ENCODE data around the gene KRTAP10-4. TPM values are rescaled to one million over a fixed set of nuclear protein-coding genes. Genes with fewer than 3 reads are reported as not detected.

KRTAP10-4 gene
- total and polyA plus RNA-seq, 12 donors = not detected

DNA sequence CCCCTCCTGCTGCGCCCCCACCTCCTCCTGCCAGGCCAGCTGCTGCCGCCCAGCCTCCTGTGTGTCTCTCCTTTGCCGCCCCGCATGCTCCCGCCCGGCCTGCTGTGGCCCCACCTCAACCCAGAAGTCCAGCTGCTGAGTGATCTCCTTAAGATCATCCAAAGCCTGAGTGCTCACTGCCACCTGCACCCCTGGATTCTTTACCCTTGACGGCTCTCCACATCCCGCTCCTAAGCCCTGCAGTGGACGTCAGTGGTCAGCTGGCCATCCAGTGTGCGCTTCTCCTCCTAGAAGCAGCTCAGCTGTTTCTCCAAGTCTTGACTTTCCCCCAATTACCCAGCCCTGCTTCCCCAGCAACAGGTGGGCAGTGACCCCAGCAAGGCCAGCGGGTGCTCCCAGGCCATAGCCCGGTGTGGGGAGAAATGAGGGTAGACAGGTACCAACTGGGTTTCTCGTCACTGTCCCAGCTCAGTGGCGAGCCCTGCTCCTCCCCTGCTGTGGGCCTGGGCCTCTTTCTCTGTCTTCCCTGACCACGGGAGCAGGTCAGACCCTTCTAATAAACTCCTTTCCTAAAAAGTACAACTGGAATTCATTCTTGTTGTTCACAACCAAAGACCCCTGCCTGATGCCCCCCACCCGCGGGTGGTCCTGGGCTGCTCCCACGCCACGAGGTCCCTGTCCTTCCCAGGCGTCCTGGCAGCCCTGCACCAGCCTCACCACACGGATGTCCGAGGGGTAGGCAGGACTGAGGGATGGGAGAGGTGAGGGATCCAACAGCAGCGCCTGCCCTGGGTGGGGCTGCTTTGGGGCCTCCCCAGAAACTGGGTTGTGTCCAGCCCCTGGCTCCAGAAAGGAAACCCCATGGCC is 28.3 kb downstream of the KRTAP10-4 start:
- no peak overlapping the region for H3K27ac ChIP-seq
- 68 to 77% (median 73%) methylated on average over 14 to 23 of the region's 23 CpGs for WGBS, 4 donors
- H3K27me3 ChIP-seq = peaks cover 8% of the 10 kb centered on the region

DNA sequence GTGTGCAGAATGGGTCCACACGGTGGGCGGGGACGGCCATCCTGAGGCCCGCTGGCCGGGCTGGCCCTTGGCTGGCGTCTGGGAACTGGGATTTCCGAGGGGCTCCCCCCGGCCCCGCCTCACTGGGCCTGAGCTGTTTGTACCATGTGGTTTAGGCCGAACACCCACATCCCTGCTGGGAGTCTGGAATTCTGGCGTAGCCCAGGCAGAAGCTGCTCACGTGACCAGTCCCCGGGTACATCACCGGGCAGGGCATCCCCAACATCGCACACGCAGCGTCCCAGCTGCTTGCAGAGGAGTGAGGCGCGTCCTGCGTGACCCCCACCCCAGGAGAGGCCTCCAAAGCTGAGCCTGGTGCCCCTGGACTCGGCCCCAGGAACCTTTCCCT is 28.9 kb downstream of the KRTAP10-4 start:
- TF ChIP-seq POLR2A (IDR thresholded peaks at IDR 0.05) = no peak
- TF ChIP-seq, protein P1, sequence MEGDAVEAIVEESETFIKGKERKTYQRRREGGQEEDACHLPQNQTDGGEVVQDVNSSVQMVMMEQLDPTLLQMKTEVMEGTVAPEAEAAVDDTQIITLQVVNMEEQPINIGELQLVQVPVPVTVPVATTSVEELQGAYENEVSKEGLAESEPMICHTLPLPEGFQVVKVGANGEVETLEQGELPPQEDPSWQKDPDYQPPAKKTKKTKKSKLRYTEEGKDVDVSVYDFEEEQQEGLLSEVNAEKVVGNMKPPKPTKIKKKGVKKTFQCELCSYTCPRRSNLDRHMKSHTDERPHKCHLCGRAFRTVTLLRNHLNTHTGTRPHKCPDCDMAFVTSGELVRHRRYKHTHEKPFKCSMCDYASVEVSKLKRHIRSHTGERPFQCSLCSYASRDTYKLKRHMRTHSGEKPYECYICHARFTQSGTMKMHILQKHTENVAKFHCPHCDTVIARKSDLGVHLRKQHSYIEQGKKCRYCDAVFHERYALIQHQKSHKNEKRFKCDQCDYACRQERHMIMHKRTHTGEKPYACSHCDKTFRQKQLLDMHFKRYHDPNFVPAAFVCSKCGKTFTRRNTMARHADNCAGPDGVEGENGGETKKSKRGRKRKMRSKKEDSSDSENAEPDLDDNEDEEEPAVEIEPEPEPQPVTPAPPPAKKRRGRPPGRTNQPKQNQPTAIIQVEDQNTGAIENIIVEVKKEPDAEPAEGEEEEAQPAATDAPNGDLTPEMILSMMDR (IDR thresholded peaks at IDR 0.05) = no peak
- Histone ChIP-seq H3K4me3 (no peak overlapping the region), H3K4me1 (replicated peaks in 1 of 2) (no peaks in the 10 kb centered on the region), H3K36me3 (replicated peaks in 1 of 2) (no peaks in the 10 kb centered on the region), H3K9me3 (replicated peaks in 1 of 3) (no peaks in the 10 kb centered on the region), H3K27ac (no peak overlapping the region), H3K27me3 (peaks cover 8% of the 10 kb centered on the region)
- intact Hi-C loops (cut with DNase I) = no loop called here
- no peak for DNase-seq
- WGBS, 4 donors = 55 to 80% (median 74%) methylated on average over 1 to 20 of the region's 21 CpGs

More for the DNA sequence above, 28.3 kb downstream of the KRTAP10-4 start:
- no peak for TF ChIP-seq POLR2A (IDR thresholded peaks at IDR 0.05)
- TF ChIP-seq, protein P1 (IDR thresholded peaks at IDR 0.05) = no peak
- DNase-seq = no peak
- H3K4me1 ChIP-seq (replicated peaks in 1 of 2) = no peaks in the 10 kb centered on the region
- no peak overlapping the region for H3K4me3 ChIP-seq
- intact Hi-C loops (cut with DNase I) = no loop called here
- no peaks in the 10 kb centered on the region for H3K36me3 ChIP-seq (replicated peaks in 1 of 2)
- H3K9me3 ChIP-seq (replicated peaks in 1 of 3) = no peaks in the 10 kb centered on the region

DNA sequence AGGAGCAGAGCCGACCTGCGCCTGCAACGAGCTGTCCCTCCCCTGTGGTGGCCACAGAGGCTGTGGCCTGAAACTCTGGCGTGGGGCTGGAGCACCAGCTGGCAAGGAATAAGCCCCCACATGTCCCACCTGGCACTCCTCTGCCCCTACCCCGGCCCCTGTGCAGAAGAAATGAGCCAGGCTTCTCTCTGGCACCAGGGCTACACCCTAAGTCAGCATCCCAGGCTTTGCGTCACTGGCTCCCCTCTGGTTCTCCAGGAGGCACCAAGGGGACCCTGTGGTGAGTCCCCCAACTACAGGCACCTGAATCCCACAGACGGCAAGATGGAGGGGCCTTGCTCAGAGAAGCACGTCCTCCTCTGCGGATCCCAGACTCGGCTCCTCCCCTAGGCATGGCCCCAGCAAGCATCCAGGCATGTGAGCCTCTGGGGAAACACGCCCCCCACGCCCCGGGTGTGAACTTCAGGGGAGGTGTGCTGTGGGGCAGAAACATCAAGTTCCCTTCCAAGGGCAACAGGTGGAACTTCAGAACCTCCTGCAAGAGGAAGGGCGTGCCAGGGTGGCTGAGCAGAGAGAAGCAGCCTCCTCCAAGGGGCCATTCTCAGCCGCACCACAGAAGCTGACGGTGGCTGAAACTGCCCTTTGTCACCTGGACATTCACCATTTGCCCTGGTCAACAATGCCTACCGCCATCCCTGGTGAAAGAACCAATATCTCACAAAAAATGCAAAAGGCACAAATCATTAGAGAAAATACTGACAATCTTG is 29.8 kb downstream of the KRTAP10-4 start:
- WGBS, 4 donors = 46 to 65% (median 57%) methylated on average over 3 to 17 of the region's 17 CpGs
- H3K4me3 ChIP-seq = no peak overlapping the region
- no peak for DNase-seq
- TF ChIP-seq, protein P1 (IDR thresholded peaks at IDR 0.05) = no peak
- TF ChIP-seq POLR2A (IDR thresholded peaks at IDR 0.05) = no peak
- no peak overlapping the region for H3K27ac ChIP-seq
- H3K27me3 ChIP-seq = peaks cover 8% of the 10 kb centered on the region
- H3K4me1 ChIP-seq (replicated peaks in 1 of 2) = no peaks in the 10 kb centered on the region
- intact Hi-C loops (cut with DNase I) = no loop called here
- H3K9me3 ChIP-seq (replicated peaks in 1 of 3) = no peaks in the 10 kb centered on the region
- H3K36me3 ChIP-seq (replicated peaks in 1 of 2) = no peaks in the 10 kb centered on the region

DNA sequence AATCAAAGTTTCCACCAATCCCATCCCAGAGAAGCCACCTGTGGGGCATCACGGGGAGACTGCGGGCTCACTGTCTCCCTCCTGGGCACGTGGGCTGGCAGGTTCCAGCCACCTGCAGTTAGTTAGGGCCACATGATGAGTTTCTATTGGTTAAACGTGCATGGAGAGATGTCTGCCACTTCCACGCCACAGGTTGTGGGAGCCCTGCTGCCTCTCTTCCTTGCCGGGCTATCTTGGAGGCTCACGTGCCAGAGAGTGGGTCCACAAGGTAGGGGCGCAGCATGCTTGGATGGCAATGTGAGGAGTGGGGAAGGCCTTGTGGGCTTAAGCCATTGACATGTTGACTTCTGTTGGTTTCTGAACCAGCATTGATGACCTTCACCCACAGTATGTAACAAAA is 30.4 kb downstream of the KRTAP10-4 start:
- Histone ChIP-seq H3K9me3 (replicated peaks in 1 of 3) (no peaks in the 10 kb centered on the region), H3K4me1 (replicated peaks in 1 of 2) (no peaks in the 10 kb centered on the region), H3K4me3 (no peak overlapping the region), H3K27me3 (peaks cover 8% of the 10 kb centered on the region), H3K27ac (no peak overlapping the region), H3K36me3 (replicated peaks in 1 of 2) (no peaks in the 10 kb centered on the region)
- WGBS, 4 donors = 83 to 87% (median 84%) methylated on average over 8 of the region's 8 CpGs
- DNase-seq = no peak
- no peak for TF ChIP-seq POLR2A (IDR thresholded peaks at IDR 0.05)
- TF ChIP-seq, protein P1 (IDR thresholded peaks at IDR 0.05) = no peak
- intact Hi-C loops (cut with DNase I) = no loop called here
